ENCODE results near the gene MAPK14. TPM values are rescaled to one million over a fixed set of nuclear protein-coding genes. Genes with fewer than 3 reads are reported as not detected.

Gene MAPK14
- total RNA-seq, 1 experiment from 2014 or later = 52.7 TPM

DNA sequence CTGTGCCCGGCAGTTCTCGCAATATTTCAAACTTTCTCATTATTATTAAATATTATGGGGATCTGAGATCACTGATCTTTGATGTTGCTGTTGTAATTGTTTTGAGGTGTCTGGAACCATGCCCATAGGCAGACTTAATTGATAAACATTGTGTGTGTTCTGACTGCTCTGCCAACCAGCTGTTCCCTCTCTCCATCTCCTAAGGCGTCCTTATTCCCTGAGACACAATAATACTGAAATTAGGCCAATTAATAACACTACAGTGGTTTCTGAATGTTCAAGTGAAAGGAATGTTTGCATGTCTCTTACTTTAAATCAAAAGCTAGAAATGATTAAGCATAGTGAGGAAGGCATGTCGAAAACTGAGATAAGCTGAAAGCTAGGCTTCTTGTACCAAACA is 7.6 kb downstream of the MAPK14 start:
- DNase-seq (ENCODE audit: low read depth) = no peak

DNA sequence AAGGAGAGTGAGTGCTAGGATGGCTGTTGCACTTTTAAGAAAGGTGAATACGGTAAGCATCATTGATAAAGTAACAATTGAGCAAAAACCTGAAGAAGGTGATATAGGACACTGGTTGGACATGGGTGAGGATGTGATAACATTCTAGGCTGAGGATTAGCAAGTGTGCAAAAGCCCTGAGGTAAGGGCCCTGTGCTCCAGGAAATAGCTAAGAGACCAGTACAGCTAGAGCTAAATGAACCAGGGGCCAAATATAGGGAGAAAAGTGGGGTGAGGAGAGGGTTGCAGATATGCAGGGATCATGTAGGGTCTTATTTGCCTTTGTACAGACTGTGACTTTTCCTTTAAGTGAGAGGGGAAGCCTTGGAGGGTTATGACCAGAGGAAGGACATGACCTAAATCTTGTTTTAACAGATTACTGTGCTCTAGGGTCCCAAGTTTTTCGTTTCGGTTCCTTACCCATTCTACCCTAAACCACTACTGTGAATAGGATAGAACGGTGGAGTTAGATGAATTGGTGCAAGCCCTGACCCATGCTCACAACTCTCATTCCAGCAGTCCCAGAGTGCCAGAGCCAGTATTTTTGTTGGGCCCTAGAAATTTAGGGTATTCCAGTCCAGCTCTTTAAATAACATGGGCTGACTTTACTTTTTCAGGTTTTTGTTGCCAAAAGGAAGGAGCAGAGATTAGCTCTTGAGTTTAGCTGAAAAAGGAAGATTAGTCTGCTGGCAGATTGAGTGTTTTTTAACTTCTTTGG is 10.7 kb downstream of the MAPK14 start:
- DNase-seq (ENCODE audit: low read depth) = no peak

DNA sequence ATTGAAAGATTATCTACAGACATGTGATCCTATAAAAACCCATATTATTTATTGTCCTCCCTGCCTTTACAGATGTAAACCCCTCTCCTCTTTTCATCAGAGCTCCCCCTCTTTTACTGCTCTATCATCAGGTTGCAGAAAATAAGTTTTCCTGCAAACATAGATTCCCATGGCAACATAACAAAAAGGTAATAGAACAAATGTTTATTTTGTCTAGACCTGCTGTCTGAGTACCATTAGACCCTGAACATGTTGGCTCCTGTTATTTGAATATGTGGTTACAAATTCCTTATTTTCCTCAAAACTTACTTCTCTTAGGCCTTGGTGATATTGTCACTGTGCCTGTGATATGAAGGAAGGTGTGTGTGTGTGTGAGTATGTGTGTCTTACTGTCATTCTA is 11.5 kb downstream of the MAPK14 start:
- no peak for DNase-seq (ENCODE audit: low read depth)

DNA sequence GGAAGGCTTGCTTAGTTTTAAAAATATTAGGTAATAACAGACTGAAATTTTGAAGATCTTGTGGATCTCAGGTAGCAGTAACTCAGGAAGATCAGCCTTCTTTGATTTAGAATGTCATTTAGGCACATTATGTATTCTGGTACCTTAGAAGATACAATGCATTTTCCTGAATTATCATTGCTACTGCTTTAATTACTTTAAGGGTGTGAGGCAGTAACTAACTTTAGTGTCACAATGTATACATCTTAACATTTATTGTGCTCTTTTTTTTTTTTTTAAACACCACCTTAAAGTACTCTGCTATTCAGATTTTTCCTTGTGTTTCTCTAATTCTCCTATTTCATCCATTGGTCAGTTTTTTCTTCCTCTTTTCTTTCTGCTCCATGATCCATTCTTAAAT is 13.3 kb downstream of the MAPK14 start:
- no peak for DNase-seq (ENCODE audit: low read depth)

DNA sequence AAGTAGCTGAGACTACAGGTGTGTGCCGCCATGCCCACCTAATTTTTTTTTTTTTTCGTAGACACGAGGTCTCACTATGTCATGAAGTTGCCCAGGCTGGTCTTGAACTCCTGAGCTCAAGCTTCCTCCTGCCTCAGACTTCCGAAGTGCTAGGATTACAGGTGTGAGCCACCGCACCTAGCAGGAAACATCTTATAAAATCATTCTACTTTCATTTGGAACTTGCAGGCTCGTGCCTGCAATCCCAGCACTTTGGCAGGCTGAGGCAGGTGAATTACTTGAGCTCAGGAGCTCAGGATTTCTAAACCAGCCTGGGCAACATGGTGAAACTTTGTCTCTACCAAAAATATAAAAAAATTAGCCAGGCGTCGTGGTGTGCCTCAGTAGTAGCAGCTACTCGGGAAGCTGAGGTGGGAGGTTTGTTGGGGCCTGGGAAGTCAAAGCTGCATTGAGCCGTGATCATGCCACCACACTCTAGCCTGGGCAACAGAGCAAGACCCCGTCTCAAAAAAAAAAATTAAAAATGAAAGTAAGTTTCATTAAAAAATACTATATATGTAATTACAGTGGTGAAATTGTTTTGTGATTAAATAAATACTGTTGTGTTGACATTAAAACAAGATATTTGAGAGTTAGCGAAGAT is 15.1 kb downstream of the MAPK14 start:
- DNase-seq (ENCODE audit: low read depth) = no peak

DNA sequence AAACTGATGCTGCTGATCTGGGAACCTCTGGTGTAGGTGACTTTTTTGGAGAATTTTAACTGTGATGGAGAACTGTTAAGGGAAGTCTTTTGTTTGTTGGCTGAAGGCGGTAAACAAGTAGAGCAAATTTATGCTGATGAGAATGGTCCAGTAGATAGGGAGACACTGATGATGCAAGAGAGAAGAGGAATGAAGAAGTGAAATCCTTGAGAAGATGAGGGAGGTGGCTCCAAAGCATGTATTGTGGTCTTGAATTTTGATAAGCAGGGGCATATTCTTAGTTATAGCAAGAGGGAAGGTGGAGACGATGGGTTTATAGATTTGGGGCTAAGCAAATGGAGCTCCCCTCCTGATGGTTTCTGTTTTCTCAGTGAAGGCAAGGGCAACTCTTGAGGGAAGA is 22.0 kb downstream of the MAPK14 start:
- DNase-seq (ENCODE audit: low read depth) = no peak

DNA sequence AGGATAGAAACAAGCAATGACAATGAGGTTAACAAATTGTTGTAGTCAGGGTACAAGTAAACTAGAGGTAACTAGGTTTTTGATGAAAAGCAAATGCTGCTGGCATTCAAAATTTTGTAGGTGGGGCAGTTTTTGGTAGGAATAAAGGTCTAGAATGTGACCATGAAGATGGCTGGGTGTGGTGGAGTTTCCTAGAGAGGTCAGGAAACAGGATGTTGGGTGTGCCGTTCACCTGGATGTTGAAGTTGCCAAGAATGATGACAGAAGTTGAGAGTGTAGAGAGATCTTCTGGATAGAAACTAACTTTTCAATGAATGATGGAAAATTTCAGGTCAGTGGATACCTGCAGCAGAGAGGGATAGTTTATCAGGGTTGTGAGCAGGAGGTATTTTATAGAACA is 22.7 kb downstream of the MAPK14 start:
- no peak for DNase-seq (ENCODE audit: low read depth)

DNA sequence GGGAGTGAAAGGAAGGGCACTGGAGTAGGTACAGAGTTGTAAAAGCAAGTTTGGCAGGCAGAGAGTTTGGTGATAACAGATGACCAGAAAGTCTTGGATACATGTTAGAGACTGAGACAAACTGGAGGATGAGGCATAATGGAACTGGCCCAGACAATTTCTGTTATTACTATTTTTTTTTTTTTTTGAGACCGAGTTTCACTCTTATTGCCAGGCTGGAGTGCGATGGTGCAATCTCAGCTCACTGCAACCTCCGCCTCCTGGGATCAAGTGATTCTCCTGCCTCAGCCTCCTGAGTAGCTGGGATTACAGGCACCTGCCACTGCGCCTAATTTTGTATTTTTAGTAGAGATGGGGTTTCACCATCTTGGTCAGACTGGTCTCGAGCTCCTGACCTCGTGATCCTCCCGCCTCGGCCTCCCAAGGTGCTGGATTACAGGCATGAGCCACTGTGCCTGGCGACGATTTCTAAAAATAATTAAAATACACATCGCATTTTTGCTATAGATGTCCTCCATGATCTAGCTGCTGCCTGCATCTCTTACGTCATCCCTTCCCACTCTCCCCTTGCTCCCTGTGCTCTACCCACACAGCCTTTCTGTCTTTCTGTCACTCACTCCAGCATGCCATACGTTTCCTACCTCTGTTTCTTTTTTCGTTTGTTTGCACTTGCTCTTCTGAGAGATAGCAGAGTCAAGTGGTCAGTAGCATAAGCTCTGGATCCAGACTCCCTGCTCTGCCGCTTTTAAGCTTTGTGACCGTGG is 23.5 kb downstream of the MAPK14 start:
- no peak for DNase-seq (ENCODE audit: low read depth)

DNA sequence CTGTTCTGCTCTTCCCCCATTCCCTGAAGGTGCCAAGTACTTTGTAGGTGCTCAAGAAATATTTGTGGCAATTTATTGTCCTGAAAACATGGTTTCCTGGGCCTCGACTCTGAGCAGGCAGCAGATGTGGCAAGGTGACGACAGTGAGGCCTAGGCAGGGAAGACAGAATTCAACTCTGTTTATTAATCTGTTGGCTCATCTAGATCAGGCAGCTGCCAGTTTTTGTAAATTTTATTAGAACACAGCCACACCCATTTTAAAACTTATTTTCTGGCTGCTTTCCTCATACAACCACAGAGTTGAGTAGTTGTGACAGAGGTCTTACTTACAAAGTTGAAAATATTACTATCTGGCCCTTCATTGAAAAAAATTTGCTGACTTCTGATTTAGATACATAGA is 24.5 kb downstream of the MAPK14 start:
- DNase-seq (ENCODE audit: low read depth) = no peak

DNA sequence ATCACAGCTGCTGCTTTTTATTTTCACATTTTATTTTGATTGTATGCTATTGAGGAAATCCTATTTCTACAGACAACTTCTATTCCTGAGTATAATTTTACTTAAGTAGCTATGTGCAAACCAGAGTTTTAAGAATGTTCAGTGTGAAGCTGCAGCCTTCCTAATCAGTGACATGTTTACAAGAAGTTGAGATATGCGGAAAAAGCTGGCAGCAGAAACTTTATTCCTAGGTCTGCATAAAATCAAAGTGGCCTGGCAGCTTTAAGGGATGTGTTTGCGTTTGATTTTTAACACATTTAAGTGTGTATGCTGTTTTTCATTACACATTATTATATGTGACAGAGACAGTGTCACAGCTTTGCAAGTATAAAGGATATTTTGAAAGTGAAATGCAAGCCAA is 26.3 kb downstream of the MAPK14 start:
- no peak for DNase-seq (ENCODE audit: low read depth)

DNA sequence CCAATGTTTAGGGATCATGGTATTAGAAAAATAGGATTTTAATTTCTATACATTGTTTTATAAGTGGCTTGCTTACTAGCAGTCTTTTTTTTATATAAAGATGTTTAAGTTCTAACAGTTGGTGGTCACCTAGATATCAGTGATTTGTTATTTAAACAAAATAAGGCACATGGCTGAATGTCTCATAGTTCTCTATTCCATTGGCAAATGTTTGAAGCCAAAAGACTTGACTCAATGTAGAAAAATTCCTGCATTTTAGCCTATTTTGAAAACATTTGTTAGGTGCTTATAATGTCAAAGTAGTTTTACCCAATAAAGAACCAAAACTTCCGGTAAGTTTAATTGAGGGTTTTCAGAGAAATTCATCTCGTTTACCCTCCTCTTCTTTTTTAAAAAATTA is 26.8 kb downstream of the MAPK14 start:
- no peak for DNase-seq (ENCODE audit: low read depth)

DNA sequence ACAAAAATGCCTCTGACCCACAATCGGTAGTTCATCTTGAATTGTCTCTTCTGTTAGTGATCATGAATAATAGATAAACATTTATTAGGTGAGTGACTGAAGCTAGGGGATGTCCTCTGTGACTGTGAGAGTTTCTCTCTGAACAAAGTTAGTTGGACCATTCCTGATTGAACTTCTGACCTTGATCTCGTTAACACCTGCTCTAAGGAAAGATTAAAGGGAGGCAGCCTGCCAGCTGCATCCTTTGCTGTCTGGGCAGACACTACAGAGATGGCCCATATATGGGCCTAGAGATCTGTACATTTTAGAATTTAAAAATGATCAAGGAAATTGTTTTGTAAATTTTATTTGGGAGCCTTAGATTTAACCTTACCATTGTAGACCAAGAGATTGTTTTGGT is 27.3 kb downstream of the MAPK14 start:
- no peak for DNase-seq (ENCODE audit: low read depth)

DNA sequence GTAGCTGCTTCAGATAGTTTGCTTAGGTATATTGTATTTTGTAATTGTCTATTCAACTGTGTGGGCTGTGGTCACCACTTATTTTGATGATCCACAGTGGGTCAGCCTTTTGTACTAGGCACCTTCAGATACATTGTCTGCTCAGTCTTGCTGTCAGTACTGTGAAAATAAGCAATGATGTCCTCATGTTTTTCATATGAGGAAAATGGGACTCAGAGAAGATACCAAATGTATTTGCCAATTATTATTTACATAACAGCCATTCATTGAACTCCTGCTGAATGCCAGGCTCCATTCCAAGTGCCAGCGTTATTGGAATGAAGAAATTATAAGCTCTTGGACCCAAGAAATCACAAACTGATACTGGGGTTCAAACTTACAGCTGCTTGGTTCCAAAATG is 28.6 kb downstream of the MAPK14 start:
- no peak for DNase-seq (ENCODE audit: low read depth)

DNA sequence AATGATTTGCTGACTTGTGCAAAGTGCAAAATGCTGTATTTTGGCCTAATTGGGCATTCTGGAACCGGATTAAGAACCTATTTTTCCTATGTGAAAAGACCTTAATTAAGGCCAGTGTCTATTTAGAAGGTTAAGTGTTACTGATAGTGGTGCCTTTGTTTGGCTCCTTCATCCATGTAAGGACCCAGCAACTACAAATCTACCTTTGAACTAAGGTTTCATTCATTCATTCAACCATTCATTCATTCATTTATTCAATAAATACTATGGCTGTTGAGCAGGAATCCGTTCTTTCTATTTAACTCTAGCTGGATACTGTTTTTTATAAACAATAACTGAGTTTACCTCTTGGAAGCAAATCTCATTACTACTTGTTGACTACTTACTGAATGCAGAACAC is 33.6 kb downstream of the MAPK14 start:
- DNase-seq (ENCODE audit: low read depth) = no peak

DNA sequence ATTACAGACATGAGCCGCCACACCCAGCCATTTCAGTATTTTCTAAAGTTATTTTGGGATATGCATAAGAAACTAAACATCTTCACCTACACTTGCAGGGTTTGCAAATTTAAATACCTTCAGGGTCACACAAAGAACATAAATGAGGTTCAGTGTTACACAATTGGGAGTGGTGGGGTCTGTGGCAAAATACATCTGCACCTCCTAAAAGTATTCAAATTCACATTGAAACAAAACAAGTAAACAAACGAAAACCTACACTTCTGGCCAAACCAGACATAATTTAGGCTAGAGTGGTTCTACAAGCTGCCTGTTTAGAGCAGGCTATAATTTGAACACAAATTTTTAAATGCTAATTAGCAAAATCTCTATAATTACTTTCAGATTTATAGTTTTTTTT is 34.6 kb downstream of the MAPK14 start:
- no peak for DNase-seq (ENCODE audit: low read depth)

DNA sequence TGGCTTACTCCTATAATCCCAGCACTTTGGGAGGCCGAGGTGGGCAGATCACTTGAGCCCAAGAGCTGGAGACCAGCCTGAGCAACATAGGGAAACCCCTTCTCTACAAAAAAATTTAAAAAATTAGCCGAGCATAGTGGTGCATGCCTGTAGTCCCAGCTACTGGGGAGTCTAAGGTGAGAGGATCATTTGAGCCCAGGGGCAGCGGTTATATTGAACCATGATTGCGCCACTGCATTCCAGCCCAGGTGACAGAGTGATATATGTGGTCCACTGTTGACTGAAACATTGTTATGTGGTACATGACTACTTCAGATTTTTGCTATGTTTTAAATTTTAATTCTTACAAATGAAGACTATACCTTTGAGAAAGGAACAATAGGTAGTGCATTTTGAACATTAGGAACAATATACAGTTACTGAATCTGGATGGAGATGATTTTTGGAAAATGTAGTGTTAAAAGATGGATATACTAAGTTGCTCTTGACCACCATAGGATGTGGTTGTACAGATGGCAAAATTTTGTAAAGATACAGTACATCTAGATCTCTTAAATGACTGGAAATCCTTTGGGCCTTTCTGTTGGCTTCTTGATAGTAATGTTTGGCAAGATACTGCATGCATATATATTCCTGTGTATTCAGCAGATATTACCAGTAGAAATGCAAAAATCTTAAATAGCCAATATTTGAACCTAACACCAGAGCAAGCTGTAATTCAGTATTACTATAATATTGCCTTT is 35.9 kb downstream of the MAPK14 start:
- no peak for DNase-seq (ENCODE audit: low read depth)

DNA sequence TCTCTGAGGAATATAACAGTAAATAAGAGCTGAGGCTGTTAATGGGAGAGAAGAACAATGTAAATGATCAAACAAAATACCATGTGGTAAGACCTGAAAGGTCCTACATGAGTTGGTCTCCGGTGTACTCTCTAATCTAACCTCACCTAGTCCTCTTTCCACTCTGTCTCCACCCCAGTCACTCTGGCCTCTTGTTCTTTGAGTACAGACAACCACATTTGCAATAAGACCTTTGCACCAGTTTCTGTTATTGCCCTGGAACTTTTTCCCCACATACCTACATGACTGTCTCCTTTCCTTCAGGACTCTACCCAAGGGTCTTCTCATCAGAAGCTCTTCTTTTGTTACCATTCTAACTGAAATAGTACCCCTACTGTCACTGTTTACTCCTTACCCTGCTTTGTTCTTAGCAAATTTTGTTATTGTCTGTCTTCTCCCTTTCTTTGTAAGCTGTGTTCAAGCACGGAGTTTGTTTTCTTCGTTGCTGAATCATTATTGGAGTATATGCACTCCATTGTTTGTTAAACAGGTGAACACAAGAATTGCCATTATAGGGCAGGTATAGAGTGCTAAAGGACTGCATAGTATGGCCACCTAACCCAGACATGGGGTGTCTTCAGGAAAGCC is 37.3 kb downstream of the MAPK14 start:
- no peak for DNase-seq (ENCODE audit: low read depth)

DNA sequence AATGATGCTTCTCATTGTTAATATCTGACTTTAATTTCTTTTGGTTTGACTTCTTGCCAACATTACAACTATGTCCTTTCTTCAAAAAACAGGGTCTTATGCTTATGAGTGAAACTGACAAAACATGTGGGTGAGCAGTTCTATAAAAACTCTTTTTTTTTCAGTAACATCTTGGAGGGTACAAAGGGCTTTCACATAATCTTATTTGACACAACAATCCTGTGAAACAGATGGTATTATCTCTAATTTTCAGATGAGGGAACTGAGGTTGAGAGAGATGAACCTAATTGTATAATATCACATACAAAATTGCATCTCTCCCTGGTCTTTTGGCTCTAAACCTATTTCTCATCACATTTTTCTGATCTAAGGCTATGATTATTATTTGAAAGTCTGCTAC is 38.3 kb downstream of the MAPK14 start:
- no peak for DNase-seq (ENCODE audit: low read depth)

DNA sequence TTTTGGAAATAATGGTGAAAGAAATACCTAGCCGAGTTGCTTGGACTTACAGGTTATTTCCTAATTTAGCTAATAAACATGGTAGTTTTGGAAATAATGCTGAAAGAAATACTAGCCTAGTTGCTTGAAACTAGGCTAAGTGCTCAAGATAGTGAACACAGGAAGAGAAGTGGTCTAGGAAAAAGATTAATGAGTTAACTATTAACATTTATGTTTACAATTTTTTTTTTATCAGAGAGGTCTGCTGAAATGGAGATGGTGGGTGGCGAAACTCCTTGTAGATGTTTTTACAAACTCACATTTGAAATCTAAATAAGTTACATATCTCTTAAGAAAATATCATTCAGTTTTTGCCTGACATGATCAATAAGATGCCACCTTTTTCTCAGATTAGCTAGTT is 39.2 kb downstream of the MAPK14 start:
- DNase-seq (ENCODE audit: low read depth) = no peak

DNA sequence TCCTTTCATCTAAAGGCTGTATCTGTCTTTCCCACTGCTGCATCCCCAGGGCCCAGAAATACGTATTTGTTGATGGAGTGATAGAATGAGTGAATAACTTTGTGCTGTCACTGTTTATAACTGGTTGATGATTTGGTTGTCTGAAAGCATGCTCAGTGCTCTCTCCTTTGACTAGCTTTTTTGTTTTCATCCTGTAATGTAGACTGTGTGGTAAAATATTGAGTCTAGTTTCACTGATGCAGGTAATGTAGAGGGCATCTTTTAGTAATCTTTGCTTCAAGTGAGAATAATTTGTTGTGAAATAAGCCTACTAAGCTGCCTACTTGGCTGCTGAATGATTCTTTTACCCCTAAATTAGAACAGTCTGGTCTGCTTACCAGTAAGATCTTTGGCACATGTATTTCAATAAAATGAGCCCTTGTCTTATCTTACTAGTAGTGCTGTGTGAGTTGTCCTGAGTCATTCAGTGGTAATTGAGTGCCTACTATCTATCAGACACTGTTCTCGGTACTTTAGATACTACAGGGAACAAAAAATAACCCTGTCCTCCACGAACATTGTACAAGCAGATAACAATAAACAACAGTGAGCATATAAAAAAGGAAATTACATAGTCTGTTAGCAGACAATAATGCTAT is 39.9 kb downstream of the MAPK14 start:
- DNase-seq (ENCODE audit: low read depth) = peak; percentile 23

DNA sequence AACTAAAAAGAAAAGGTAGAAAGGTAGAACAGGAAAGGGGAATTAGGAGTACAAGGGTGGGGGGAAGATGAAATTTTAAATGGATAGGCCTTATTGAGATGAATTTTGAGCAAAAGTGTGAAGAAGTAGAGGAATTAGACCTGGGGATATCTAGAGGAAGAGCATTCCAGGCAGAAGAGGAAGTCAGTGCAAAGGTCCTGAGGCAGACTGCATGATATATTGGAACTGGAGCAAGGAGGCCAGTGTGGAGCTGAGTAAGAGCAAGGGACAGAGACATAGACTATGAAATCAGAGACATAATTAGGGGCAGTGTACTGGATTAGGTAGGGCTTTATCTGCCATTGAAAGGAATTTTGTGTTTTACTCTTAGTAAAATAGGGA is 40.4 kb downstream of the MAPK14 start:
- no peak for DNase-seq (ENCODE audit: low read depth)
